Left cardiac atrium (tissue), 4 donors: ENCODE results near the gene PHLDA1. TPM values are rescaled to one million over a fixed set of nuclear protein-coding genes. Genes with fewer than 3 reads are reported as not detected.

Source experiments
- ATAC-seq, 2 donors: fragments of 200-7000 bp; cut with Tn5 transposase; one replicate each; pipeline ENCODE4 v1.9.1; 2020; ENCODE audit warnings: mild to moderate bottlenecking in 2 of 2, moderate library complexity in 2 of 2
- DNase-seq: peaks from one replicate; pipeline ENCODE4 v3.0.0-alpha.2; 2020
- intact Hi-C, 2 donors: fragments of 100-400 bp; cut with DNase I; formaldehyde crosslinking; loops; one replicate each; pipeline versions ENCODE4 v1.14.1 to v1.15.1; 2022 to 2023
- total RNA-seq, 2 donors: library from RNA; stranded (reverse); fragmentation: NEBNext Ultra II Directional; extraction: Animal tissue kit (Norgen Biotek cat#: 25700); gene quantifications; one replicate each; pipeline ENCODE4 v1.2.1, GENCODE V29; 2021
- donor health status: DM: no; HTN: yes; CAD: no.
- donor health status: DM: no; HTN: yes; CAD: no; lungs with severe emphysema.
- donor health status: DM: yes; HTN: yes; CAD: no.
- donor health status: Dilated cardiomyopathy.

PHLDA1 gene
- total RNA-seq, 2 donors from 2014 or later = 9.4 to 15.5 TPM

DNA sequence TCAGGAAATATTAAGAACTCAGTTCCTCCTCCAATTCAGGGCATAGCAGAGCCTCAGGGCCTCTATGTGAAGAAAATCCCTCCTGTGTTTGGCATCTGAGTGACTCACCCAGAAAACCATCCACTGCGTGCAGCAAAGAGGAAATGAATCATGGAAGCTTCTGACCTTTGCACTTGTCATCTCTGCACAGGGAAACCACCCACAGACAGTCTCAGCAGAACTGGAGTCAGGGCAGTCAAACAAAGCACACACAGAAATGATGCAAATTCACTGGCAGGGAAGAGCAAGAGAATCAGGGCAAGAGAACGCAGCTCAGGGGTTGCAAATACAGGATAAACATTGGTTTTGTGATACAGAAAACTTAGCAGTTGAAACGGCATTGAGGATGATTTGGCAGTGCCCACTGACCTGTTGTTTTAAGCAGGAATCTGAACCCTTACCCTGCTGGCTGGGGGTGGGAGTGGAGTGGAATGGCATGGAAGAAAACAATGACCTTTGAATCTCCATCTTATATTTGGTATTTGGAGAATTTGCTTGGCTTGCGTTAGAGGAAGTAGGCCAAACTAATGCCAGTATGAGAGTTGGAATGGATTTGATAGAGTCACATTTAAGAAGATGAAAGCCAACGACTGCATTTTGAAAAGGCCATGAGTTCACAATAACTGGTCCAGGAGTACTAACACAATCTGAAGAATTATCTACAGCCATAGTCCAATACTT is 53.5 kb downstream of the PHLDA1 start:
- peak; percentile 70 for DNase-seq
- intact Hi-C loops = loop anchor here in 1 of 2 donors (2.0 kb wide), 1 partner anchor 53 kb away; the partner anchor contains the start of gene PHLDA1
- peak; percentile 95 to 99 for ATAC-seq

DNA sequence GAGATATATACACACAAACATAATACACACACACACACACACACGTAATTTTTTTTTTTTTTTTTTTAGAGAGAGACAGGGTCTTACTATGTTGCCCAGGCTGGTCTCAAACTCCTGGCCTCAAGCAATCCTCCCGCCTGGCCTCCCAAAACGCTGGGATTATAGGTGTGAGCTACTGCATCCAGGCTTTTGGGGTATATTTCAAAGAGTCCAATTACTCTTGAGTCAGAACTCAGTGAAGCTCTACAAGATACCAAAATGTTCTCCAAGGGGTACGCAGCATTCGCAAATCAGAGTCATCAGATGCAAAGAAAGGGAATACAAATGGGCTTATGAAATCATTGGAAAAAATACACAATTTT is 54.0 kb downstream of the PHLDA1 start:
- no peak for DNase-seq
- peak in 1 of 2 donors; percentile 7 for ATAC-seq
- intact Hi-C loops = no loop called here

DNA sequence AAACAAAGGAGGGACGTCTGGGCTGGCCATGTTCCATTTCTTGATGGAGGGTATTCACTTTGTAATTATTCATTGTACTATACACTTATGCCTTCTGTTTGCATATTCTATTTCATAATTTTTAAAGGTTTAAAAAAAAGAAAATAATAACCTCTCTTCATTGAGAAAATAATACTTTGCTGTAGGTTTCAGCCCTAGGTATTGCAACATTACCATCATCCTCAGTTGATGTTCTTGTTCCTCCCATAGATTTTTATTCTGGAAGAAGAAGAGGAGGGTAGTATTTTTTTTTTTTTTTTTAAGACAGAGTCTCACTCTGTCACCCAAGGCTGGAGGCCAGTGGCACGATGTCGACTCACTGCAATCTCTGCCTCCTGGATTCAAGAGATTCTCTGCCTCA is 54.7 kb downstream of the PHLDA1 start:
- DNase-seq = no peak
- ATAC-seq = no peak
- intact Hi-C loops = no loop called here

DNA sequence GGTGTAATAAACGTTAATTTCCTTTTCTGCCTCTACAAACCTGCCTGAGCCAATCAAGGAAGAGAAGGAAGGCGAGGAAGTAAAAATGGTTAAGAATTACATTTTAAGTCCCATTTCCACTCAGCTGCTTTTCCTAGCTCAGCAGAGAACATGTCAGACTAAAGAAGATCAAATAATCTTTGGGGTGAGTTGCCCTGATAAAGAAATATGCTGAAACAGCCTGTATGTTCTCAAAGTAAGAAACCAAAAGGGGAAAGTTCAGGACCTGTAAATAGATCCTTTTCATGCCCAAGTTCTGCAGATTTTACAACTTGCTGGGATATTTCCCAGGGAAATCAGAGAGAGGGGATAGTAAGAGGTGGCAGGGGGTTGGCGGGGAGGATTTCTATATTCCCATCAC is 55.5 kb downstream of the PHLDA1 start:
- ATAC-seq (no peak), DNase-seq (no peak)
- intact Hi-C loops = no loop called here

DNA sequence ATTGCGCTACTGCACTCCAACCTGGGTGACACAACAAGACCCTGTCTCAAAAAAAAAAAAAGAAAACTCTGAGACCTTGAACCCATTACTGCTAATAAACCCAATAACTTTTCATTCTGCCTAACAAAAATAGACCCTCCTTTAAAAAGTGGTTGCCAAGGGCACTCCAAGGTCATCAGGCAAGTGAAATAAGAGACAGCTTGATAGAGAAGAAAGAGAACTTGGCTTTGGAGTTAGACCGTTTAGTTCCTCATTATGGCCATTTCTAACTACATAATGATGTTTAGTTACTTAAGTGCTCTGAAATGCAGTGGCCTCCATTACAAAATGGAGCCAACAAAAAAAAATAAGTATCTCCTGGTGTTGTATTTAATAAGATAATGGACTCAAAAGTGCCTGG is 55.9 kb downstream of the PHLDA1 start:
- ATAC-seq (no peak), DNase-seq (no peak)
- intact Hi-C loops = no loop called here

Other genes with a start within 250 kb of the PHLDA1 start
- gene NAP1L1, start 52.9 kb upstream of the PHLDA1 start, total RNA-seq = 100 to 1,000 TPM; 299 to 358 TPM